ENCODE measurements around the gene SEC23A.

Gene SEC23A

DNA sequence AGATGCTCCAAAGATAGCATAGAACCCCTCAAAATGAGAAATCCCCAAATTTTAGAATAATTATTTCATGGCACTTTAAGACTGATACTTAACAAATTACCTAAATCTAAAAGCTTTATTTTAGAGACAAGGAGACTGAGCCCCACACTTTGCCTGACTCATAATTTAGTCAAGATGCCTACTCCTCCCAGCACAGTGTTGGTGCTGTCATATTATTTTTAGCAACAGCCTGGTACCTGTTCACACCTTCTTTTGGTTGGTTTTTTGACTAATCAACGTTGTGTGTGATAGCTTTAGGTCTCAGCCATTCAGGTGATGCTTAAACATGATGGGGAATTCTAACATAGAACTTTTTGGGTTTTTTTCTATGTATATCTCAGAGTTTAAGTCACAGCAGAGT lies 120.2 kb downstream of the SEC23A start:
- DNase-seq = no peak

DNA sequence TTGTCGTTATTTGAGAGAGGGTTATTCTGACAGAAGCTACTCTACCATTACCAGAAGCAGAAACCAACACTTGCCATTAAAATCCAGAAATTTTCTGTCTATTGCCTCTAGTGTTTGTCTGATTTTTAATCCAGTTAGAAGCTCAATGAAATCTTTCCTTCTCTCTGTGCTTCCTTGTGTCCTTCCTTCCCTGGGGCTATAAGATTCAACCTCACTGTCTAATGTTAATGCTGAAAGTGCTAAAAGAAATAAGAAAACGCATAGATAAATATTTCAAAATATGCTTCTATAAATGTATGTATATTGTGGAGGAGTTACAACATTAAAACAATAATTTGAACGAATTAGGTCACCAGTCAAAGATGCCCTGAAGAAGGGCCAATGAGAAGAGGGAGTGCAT lies 120.8 kb downstream of the SEC23A start:
- no peak for DNase-seq

Measured in activated CD4-positive, alpha-beta T cell treated with anti-CD3 and anti-CD28 coated beads for 1 hour (primary cell).